Measurements from ENCODE around the gene DCAF17.
"Not testable (repeated sequence)": the region's sequence is repeated elsewhere in the genome, so short reads cannot be mapped to it uniquely, and the experiment has no call there.

Gene DCAF17

DNA sequence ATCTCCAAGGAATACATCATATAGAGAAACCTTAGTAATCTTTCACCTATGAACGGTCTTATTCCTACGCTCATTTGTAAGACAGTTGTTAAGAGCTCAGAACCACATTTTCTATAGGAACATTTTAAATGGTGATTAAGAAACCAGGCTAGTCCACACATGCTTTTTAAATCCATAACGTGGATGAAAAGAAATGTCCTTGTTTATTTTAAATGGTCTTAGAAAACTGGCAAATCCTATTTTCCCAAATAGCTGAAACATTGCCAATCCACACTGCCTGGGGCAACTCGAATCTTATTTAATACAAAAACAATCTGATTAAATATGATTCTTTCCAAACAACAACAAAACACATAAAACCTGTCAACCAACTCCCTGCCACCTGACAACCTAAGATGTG lies 23.9 kb upstream of the DCAF17 start:
- Histone ChIP-seq H3K27ac (no peak overlapping the region), H3K4me3 (ENCODE audit: low read depth in 1 of 2, low read length in 1 of 2) (no peak overlapping the region)

DNA sequence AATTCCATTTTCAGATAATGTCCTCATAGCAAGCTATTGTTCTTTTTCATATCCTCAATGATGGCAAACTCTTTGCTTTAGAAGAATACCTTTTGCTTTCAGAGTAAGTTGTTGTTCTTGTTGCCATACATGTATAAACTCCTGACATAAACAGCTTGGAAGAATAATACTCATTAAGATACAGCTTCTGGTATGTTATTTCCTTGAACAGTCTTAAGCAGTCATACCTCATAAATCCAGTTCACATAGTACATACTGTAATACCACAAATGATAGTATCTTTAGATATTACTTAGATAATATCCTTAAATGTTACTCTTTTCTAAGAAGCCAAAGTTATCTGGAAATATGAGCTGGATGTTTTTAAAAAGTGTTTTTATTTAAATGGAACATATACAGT lies 23.4 kb upstream of the DCAF17 start:
- H3K27me3 ChIP-seq: no peaks in the 10 kb centered on the region
- H3K9me3 ChIP-seq: no peaks in the 10 kb centered on the region
- H3K36me3 ChIP-seq: no peaks in the 10 kb centered on the region
- TF ChIP-seq, protein P1, sequence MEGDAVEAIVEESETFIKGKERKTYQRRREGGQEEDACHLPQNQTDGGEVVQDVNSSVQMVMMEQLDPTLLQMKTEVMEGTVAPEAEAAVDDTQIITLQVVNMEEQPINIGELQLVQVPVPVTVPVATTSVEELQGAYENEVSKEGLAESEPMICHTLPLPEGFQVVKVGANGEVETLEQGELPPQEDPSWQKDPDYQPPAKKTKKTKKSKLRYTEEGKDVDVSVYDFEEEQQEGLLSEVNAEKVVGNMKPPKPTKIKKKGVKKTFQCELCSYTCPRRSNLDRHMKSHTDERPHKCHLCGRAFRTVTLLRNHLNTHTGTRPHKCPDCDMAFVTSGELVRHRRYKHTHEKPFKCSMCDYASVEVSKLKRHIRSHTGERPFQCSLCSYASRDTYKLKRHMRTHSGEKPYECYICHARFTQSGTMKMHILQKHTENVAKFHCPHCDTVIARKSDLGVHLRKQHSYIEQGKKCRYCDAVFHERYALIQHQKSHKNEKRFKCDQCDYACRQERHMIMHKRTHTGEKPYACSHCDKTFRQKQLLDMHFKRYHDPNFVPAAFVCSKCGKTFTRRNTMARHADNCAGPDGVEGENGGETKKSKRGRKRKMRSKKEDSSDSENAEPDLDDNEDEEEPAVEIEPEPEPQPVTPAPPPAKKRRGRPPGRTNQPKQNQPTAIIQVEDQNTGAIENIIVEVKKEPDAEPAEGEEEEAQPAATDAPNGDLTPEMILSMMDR (IDR thresholded peaks at IDR 0.05): no peak
- no peak overlapping the region for H3K27ac ChIP-seq
- peaks cover 3 to 13% of the 10 kb centered on the region in 2 experiments for H3K4me1 ChIP-seq (ENCODE audit: control insufficient read depth in 1 of 2, insufficient read depth in 1 of 2, low read depth in 1 of 2, low read length in 1 of 2)
- H3K4me3 ChIP-seq (ENCODE audit: low read depth in 1 of 2, low read length in 1 of 2): no peak overlapping the region

More for the DNA sequence above, 23.9 kb upstream of the DCAF17 start:
- no peaks in the 10 kb centered on the region for H3K36me3 ChIP-seq
- no peaks in the 10 kb centered on the region for H3K27me3 ChIP-seq
- peaks cover 3 to 13% of the 10 kb centered on the region in 2 experiments for H3K4me1 ChIP-seq (ENCODE audit: control insufficient read depth in 1 of 2, insufficient read depth in 1 of 2, low read depth in 1 of 2, low read length in 1 of 2)
- no peaks in the 10 kb centered on the region for H3K9me3 ChIP-seq
- TF ChIP-seq, protein P1 (IDR thresholded peaks at IDR 0.05): no peak

DNA sequence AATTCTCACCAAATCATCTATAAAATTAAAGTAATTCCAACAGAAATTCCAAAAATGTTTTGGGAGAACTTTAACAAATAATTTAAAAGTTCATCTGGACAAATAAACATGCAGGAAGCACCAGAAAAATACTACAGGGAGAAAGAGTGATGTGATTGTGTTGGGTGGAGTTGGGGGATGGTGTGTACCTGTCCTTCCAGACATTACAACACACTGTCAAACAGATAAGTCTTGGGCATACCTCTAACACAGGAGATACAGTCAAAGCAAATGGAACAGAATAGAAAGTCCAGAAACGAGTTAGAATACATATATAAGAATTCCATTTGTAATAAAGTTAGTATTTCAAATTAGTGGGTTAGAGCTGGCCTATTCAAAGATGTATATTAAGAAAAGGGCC lies 22.8 kb upstream of the DCAF17 start:
- TF ChIP-seq, protein P1 (IDR thresholded peaks at IDR 0.05): no peak
- Histone ChIP-seq H3K27ac (no peak overlapping the region), H3K27me3 (no peaks in the 10 kb centered on the region), H3K4me3 (ENCODE audit: low read depth in 1 of 2, low read length in 1 of 2) (no peak overlapping the region), H3K36me3 (no peaks in the 10 kb centered on the region), H3K9me3 (no peaks in the 10 kb centered on the region), H3K4me1 (ENCODE audit: control insufficient read depth in 1 of 2, insufficient read depth in 1 of 2, low read depth in 1 of 2, low read length in 1 of 2) (peaks cover 3 to 11% of the 10 kb centered on the region in 2 experiments)

DNA sequence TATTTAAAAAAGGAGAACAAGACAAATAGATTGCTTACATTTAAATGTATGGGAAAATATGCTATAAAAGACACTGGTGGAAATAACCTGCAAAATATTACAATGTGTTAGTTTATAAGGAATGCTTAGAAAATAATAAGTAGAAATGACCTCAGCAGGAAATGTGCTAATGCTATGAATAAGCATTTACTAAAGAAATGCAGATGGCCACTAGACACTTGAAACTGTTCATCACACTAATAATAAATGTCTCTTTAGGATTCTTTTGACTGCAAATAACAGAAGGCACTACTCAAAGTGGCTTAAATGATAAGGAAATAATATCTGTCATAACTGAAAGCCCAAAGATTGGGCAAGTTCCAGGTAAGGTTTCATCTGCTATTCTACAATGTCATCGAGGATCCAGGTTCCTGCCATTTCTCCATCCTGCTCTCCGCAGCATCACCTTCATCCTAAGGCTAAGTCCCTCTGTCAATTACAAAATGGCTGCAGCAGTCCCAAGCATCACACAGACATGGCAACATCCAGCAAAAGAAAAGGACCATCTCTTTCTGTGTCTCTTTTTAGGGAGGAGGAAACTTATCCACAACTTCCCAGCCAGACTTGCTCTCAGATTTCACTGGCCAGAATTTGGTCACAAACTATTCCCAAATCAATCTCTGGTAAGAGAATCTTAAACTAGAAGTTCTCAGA lies 22.1 kb upstream of the DCAF17 start:
- Histone ChIP-seq H3K9me3 (no peaks in the 10 kb centered on the region), H3K4me1 (ENCODE audit: control insufficient read depth in 1 of 2, insufficient read depth in 1 of 2, low read depth in 1 of 2, low read length in 1 of 2) (peaks cover 3 to 7% of the 10 kb centered on the region in 2 experiments), H3K27me3 (no peaks in the 10 kb centered on the region), H3K27ac (no peak overlapping the region), H3K4me3 (ENCODE audit: low read depth in 1 of 2, low read length in 1 of 2) (no peak overlapping the region), H3K36me3 (no peaks in the 10 kb centered on the region)
- TF ChIP-seq, protein P1 (IDR thresholded peaks at IDR 0.05): no peak

DNA sequence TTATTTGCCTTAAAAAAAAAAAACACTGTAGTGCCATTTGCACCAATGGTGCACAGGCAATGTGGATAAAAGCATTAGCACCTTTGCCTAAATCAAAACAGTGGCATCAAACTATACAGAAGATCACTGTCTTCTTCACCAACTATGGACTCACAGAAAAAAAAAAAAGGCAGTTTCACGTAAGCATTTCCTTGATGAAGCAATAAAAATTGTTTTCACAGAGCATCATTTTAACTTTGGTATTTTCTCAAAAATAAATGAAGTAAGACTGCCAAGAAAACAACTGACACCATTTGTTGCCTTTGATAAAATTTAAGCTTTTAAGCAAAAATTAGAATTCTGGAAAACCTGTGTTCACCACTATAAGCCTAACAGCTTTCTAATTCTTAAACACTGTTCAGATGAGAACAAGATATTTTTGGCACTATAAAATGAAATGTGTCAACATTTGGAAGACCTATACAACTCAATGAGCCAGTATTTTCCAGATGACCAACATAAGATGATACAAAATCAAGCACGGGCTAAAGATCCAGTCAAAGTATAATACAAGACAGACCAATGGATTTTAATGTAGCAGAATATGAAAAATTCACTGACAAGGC lies 21.4 kb upstream of the DCAF17 start:
- Histone ChIP-seq H3K36me3 (no peaks in the 10 kb centered on the region), H3K4me1 (ENCODE audit: control insufficient read depth in 1 of 2, insufficient read depth in 1 of 2, low read depth in 1 of 2, low read length in 1 of 2) (peaks cover 3 to 7% of the 10 kb centered on the region in 2 experiments), H3K27me3 (no peaks in the 10 kb centered on the region), H3K27ac (no peak overlapping the region), H3K4me3 (ENCODE audit: low read depth in 1 of 2, low read length in 1 of 2) (no peak overlapping the region), H3K9me3 (no peaks in the 10 kb centered on the region)
- TF ChIP-seq, protein P1 (IDR thresholded peaks at IDR 0.05): no peak

DNA sequence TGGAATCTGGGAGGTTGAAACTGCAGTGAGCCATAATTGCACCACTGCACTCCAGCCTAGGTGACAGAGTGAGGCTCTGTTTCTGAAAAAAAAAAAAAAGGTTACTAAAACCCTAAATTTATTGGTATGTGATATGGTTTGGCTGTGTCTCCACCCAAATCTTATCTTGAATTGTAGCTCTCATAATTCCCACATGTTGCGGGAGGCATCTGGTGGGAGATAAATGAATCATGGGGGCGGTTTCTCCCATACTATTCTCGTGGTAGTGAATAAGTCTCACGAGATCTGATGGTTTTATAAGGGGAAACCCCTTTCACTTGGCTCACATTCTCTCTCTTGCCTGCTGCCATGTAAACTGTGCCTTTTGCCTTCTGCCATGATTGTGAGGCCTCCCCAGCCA lies 19.4 kb upstream of the DCAF17 start:
- not testable (repeated sequence) for H3K4me1 ChIP-seq (ENCODE audit: control insufficient read depth in 1 of 2, insufficient read depth in 1 of 2, low read depth in 1 of 2, low read length in 1 of 2); H3K4me3 ChIP-seq (ENCODE audit: low read depth in 1 of 2, low read length in 1 of 2); H3K27me3 ChIP-seq; H3K27ac ChIP-seq; H3K9me3 ChIP-seq; H3K36me3 ChIP-seq

Data from neutrophil (primary cell).